Skin of body (tissue), 2 donors: ENCODE measurements around the gene TMEM255B. TPM values are rescaled to one million over a fixed set of nuclear protein-coding genes. Genes with fewer than 3 reads are reported as not detected.
"Not testable (repeated sequence)": the region's sequence is repeated elsewhere in the genome, so short reads cannot be mapped to it uniquely, and the experiment has no call there.

Experiments used
- DNase-seq: peaks from one replicate; lab custom pipeline; 2025; lab: John Stamatoyannopoulos, UW
- total RNA-seq: library from RNA; depleted of rRNA; stranded (reverse); fragments of >200 nt; gene quantifications from one replicate; pipeline ENCODE4 v1.2.3, GENCODE V29; 2014

The TMEM255B gene
- total RNA-seq, 1 donor from 2014 or later: 1.7 TPM

DNA sequence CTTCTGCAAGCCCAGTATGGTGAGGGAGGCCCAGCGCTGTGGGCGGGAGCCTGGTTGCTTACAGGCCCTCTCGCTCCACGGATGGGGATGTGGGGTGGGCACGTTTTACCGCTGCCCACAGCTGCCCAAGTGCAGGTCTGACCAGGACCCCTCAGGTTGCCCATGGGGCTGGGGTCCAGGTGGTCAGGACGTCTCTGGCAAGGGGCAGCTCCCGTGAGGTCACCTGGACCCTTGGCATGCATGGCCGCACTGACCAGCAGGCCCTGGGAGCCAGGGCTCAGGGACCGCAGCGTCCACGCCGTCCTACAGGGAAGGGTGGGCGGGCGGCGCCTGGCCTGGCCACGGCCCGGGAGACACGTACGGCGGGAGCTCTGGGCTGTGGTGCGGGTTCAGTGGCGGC is 72.0 kb downstream of the TMEM255B start:
- DNase-seq: no peak

DNA sequence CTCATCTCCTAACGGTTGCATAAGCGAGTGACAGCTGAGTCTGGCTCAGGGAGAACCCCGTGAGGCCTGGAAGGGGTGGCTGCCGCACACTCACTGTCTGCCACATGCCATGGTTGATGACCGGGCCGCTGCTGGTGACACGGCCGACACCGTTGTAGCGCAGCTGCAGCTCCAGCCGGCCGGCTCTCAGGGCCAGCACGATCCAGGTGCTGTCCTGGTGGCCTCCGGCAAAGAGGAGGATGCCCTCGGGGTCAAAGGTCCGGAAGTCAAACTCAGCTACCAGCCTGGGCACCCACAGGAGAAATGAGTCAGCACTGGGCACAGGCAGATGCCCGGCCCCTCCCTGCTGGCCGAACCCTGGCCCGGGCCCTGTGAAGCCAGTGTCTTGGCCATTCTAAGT is 73.2 kb downstream of the TMEM255B start:
- no peak for DNase-seq

DNA sequence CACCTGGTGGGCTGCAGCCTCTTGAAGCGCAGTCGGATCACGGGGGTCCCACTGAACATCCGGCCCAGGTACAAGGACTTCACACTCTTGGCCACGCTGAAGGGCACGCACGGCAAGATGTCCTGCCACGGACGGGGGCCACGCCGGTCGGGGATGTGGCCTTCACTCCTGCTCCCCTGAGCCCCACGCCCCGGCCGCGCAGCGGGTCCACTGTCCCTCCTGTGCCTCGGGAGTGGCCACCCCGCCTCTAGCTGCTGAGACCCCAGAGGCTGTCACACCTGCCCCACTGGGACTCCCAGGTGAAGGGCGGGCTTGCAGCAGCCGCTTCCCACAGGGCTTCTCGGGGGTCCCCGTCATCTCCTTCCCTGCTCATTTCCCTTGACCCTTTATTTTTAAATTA is 73.6 kb downstream of the TMEM255B start:
- no peak for DNase-seq

DNA sequence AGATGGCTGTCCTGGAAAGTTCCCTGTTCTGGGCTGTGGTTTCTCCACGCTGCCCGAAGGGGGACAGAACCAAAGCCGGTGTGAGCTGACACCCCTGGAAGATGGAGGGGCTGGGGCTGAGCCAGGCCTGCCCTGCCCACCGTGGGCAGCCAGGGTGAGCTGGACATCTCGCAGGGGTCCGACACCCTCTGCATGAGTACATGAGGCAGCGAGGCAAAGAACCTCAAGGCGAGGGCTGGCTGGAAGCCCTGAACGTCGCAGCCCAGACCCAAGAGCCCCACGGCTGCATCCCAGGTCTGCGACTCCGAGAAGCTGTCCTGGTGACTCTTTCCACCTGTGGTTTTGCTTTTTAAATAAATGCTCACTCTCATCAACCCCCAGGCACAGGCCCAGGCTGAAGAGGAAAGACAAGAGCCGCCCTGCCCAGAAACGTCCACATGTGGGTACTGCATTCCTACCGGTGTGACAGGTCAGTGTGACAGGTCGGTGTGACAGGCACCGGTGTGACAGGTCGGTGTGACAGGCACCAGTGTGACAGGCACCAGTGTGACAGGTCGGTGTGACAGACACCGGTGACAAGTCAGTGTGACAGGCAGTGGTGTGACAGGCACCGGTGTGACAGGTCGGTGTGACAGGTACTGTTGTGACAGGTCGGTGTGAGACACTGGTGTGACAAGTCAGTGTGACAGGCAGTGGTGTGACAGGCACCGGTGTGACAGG is 74.2 kb downstream of the TMEM255B start:
- no peak for DNase-seq

DNA sequence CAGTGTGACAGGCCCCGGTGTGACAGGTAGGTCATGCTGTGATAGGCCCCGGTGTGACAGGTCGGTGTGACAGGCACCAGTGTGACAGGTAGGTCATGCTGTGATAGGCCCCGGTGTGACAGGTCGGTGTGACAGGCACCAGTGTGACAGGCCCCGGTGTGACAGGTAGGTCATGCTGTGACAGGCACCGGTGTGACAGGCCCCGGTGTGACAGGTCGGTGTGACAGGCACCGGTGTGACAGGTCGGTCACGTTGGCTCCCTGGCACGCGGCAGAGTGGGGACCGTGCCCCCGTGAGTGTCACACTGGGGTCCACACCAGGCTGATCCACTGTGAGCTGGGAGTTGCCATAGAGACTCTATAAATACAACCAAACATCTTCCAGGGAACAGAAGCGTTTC is 75.0 kb downstream of the TMEM255B start:
- DNase-seq: not testable (repeated sequence)

DNA sequence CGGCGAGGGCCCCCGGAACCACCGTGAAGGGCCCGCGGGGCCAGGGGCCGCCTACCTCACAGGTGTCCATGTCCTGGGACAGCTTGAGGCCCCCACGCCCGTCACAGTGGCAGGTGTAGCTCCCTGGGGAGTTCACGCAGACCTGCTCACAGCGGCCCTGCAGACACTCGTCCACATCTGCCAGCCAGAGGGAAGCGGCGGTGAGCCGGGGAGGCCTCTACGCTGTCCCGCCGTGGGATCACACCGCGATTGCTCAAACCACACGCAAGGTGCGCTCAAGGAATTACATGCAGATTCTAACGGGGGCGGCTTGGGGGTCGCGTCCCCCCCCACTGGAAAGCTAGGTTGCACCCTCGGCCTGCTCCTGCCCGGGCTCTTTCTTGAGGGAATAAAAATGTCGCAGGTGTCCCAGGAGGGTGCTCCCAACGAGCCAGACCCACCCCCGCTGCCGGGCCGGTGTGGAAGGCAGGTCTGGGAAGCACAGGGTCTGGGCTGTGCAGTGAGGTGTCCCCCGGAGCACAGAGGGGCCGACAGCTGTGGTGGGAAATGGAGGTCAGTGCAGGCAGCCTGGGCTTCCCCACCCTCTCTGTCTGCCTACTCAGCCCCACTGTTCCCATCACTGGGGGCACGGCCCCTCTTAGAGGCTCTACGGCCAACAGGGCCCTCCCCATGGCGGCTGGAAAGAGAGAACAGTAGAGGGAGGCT is 75.6 kb downstream of the TMEM255B start:
- DNase-seq: no peak

DNA sequence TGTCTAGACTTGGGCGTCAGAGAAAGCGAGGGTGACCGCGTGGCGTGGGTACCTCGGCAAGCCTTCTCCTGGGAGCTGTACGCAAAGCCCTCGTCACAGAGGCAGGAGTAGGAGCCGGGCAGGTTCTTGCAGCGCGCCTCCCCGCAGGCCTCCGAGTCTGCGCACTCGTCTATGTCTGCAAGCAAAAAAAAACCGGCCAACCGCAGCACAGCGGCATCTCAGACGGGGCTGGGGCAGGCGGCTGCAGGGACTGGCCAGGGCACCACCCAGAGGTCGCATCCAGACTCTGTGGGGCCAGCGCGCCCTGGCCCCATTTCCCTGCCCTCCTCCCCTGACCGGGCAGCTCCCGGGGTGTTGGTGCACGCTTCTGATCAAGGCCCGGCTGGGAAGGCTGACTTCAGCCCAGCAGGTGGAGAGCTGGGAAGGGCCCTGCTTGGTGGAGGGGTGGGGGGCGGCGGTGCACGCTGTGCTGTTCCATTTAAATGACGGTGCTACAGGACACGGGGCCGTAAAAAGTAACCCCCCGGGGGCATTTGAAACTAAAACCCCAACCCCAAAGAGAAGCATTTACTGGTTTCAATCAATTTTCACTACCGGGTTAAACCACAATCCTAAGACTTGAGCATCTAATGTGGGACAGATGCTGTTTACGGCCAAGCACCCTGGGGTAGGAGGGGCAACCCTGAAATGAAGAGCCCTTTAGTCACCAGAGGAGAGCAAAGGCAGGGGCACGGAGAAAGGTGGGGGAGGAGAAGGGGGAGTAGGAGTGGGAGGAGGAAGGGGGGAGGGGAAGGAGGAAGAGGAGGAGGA is 76.6 kb downstream of the TMEM255B start:
- no peak for DNase-seq

DNA sequence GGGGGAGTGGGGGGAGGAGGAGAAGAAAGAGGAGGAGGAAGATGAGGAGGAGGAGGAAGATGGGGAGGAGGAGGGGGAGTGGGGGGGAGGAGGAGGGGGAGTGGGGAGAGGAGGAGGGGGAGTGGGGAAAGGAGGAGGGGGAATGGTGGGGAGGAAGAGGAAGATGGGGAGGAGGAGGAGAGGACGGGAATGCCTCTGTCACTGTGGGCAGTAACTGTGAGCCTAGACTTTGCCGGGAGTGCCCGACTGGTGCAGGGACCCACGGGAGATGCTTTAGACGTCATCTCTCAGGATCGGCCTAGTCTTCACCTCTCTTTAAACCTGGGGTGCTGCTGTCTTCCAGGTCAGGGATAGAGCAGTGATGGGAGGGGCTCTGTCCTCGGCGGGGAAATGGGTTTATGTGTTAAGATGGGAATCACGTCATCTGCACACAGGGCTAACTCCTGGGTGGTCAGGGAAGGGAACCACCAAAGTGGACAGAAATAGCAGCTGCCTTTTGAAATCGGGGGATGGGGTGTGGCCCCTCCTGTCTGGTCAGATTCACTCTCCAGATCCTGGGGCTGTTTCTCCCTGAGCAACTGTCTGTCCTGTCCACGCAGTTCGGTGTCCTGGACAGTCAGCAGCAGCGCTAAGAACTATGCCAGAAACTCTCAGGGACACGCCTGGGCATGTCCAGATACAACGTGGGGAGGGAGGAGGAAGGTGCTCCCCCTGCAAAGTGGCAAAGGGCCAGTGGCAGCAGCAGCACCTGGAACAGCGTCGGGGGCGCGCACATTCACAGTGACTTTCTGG is 77.9 kb downstream of the TMEM255B start:
- DNase-seq: no peak

DNA sequence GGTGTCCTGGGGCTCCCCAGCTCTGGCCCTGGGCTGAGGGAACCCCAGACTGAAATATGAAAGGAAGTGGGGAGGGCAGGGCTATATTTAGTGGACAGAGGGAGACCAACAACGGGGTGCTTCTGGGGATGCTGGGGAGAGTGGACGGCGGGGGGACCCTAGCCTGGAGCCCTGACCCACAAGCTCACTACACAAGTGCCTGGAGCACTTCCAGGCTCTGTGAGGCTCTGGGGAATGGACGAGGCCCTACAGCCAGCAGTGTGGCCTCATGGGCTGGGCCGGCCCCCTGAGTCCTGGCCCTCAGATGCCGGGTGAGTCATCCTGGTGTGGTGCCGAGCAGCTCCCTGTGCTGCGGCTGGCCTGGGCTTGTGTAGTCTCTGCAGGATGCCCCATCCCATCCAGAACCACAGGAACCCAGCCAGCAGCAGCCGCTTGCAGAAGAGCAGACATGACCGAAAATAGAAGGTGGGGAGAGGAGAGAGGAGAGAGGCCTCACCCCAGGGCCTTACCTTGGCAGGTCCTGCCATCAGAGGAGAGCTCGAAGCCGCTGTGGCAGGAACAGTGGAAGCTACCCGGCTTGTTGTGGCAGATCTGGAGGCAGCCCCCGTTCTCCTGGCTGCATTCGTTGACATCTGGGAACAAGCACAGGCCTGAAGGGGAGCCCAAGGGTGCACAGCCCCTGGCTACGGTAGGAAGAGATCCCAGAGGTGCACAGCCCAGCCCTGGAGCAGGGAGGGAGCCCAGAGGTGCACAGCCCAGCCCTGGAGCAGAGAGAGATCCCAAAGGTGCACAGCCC is 78.7 kb downstream of the TMEM255B start:
- DNase-seq: no peak

DNA sequence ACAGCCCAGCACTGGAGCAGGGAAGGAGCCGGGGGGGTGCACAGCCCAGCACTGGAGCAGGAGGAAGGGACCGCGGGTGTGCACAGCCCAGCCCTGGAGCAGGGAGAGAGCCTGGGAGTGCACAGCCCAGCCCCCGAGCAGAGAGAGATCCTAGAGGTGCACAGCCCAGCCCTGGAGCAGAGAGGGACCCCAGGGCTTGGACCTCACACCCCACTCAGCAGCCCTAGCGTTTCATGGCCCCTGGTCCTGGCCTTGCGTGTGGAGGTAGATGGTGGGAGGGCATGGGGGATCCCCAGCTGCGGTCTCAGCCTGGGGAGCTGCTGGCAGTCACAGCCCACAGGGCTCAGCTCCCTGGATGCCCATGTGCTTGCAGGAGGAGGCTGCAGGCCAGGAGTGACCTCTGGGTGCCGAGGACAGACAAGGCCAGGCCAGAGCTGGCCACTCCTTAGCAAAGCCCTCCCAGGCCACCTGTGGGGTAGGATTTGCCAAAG is 79.7 kb downstream of the TMEM255B start:
- no peak for DNase-seq

DNA sequence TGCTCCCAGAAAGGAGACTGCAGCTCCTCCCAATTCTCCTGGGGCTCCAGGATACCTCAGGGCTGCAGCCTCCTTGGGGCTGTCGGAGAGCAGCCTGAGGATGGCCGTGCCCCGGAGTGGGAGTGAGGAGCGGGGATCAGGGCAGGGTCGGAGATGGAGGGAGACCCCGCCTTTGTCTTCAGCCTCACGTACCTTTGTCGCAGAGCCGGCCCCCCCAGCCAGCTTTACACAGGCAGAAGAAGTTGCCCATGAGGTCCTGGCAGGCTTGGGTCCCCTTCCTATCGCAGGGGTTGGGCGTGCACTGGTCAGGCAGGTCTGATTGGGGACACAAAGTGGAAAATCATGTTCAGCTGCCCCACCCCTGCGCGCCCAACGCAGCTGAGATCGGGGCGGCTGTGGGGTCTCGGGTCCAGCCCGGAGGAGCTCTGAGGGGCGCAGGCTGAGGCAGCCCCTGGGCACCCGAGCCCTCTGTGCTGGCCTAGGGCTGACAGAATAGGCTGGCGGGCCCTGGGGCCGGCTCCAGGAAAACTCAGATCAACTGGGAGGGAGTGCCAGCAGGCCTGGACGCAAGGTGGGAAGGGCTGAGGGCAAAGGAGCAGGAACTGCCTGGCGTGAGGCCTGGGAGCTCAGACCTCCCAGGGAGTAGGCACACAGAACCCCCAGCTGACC is 80.6 kb downstream of the TMEM255B start:
- DNase-seq: no peak

DNA sequence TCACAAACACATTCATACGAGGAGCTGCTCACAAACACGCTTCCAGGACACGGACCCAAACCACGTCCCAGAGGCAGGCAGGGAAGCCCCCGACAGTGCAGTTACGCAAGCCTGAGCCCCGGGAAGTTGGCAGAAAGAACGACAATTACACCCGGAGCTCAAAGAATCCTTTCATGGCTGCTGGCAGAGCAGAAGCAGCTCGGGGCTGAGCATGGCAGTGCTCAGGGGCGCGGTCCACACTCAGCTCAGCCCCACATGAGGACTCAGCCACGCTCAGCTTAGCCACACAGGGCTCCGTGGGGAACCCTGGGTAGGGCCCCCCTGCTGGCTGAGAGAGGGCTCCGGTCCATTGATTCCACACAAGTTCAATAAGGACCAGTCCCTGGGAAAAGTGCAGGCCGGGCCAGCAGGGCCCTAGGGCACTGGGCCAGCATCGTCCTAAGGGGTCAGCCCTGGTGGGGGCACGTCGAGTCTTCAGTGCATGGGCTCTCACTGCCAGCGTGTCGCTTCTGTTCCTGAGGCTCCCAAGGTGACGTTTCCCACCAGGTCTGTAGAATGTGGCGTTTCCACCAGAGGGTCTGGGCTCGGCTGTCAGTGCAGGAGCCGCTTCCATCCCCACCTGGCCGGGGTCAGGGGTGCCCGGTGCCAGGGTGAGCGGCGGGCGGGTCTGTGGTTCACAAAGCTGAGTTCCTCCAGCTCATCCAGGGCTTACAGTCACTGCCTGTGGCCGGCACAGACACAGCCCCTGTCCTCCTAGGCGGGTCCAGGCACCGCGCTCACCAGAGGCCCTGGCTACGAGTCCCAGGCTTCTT is 81.7 kb downstream of the TMEM255B start:
- DNase-seq: no peak

DNA sequence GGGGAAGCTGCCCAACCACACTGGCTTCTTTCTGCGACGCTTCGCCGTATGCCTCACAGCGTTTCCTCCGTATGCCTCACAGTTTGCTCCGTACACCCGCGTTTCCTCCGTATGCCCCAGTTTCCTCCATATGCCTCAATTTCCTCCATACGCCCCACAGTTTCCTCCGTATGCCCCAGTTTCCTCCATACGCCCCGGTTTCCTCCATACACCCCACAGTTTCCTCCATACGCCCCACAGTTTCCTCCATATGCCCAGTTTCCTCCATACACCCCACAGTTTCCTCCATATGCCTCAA is 82.3 kb downstream of the TMEM255B start:
- no peak for DNase-seq

DNA sequence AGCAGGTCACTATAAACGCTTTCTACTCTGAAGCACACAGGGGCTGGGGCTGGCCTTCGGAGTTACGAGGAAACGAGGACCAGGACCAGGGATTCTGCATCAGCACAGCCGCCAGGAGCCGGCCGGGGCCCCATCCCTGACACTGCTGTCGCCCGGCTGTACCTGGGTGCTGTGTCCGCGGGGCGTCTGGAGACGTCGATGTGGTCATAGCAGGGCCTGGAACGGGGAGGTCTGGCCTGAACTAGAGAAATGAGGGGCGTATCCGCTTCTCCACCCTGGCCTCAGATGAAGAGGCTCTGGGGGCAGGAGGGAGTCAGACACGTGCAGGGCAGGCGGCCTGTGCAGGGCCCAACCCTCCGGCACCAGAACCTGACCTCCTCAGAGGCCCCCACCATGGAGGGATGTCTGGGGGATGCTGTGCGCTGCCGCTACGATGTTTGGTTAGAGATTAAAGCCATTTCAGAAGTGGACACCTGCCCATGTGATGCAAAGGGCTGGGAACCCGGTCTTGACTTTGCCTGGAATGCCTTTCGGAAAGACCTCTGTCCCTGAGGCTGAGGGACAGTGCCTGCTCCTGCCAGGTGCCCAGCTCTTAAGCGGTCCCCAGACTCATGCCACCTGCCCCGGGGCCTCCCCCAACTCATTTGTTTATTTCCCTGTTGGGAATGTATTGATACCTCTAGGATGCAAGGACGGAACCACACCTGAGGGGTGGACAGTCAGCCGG is 83.5 kb downstream of the TMEM255B start:
- DNase-seq: no peak

DNA sequence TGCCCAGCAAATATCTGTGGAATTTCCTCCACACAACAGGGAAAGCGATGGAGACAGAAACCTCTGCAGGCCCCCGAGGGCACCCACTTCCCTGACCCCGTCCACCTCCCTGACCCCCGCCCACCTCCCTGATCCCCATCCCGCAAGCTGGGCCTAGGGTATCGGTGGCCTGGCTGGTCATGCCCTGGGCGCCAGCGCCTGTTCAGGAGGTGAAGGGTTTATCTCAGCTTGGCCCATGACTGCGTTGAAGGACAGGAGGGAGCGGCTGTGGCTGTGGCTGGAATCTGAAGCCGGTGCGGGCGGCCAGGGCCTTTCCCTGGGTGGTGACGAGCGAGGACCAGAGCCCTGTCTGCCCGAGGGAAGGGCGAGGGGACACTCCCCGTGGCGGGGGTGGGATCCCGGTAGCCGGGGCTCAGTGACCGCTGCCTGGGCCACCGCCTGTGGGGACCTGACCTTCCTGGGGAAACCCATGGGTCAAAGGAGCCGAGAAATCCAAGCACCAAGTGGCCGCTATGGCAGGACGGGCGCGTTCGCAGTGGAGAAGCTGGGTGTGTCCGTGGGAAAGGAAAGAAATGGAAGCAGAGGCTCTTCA is 84.1 kb downstream of the TMEM255B start:
- DNase-seq: no peak

DNA sequence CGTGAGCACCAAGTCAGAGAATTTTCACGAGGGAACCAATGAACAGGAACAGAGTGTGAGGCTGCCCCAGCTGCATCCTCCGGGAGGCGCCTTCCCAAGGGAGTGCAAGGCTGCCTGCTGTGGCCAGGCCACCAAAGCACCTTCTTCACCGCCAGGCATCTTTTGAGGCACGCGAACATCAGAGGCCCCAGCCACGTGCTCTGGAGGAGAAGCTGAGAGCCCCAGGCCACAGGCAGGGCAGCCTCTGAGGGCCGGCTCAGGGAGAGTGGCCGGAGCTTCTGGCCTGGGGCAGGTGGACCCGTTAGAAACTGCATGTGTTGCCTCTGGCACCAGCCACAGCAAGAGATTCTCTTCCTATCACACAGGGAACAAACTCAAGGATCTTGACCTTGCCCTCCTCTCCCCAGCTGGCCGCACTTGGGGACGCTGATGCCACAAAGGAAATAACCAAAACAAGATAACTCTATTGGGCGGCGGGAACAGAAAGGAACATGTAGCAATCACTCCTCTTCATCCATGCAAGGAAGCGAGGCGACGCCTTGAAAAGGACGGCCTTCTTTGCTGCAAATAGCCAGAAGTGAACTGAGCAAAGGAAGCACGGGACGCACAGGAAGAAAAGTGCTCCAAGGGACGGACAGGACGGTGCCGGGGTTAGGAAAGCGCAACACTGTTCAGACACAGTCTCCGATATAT is 85.0 kb downstream of the TMEM255B start:
- DNase-seq: no peak

DNA sequence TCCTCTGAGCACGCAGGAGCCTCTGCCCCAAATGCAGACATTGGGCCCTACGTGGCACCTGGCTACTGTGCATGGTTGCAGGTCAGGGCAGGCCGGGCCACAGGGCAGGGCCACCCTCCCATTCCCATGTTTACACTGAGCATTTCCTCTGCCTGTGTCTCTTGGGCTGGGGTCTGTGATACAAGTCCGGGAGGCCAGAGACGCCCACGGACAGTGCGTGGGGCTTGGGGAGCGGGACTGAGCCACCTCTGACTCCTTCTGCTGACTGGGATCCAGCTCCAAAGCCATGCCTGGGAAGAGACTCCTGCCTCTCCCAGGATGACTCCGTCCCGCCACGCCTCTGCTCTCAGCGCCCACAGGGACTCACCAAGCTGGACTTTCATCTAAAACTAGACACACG is 86.0 kb downstream of the TMEM255B start:
- DNase-seq: no peak
